ENCODE data around the gene KCND2.

The KCND2 gene

DNA sequence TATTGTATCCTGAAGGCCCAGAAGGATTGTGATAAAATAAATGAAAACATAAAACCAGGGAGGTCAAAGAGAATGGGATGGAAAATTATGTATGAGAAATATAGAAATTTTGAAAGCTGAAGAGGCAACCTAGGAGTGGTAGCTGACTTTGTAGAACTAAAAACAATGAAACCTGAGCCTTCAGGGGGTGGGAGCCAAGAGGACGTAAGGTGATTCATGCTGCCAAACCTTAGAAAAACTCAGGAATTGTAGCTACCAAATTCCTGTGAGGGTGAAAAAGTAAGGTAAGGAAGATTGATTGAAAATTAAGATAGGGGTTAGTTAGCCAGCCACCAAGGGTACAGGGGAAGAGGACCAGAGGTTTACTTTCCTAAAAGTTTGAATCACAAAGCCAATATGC, 213.2 kb downstream of the KCND2 start:
- peak; percentile 4 for DNase-seq (ENCODE audit: low read depth)
- TF ChIP-seq, protein P1, sequence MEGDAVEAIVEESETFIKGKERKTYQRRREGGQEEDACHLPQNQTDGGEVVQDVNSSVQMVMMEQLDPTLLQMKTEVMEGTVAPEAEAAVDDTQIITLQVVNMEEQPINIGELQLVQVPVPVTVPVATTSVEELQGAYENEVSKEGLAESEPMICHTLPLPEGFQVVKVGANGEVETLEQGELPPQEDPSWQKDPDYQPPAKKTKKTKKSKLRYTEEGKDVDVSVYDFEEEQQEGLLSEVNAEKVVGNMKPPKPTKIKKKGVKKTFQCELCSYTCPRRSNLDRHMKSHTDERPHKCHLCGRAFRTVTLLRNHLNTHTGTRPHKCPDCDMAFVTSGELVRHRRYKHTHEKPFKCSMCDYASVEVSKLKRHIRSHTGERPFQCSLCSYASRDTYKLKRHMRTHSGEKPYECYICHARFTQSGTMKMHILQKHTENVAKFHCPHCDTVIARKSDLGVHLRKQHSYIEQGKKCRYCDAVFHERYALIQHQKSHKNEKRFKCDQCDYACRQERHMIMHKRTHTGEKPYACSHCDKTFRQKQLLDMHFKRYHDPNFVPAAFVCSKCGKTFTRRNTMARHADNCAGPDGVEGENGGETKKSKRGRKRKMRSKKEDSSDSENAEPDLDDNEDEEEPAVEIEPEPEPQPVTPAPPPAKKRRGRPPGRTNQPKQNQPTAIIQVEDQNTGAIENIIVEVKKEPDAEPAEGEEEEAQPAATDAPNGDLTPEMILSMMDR (IDR thresholded peaks at IDR 0.05; ENCODE audit: insufficient read depth, low read depth, low read length, missing control alignments), result no peak
- H3K4me3 ChIP-seq (ENCODE audit: low read length), result no peak overlapping the region

DNA sequence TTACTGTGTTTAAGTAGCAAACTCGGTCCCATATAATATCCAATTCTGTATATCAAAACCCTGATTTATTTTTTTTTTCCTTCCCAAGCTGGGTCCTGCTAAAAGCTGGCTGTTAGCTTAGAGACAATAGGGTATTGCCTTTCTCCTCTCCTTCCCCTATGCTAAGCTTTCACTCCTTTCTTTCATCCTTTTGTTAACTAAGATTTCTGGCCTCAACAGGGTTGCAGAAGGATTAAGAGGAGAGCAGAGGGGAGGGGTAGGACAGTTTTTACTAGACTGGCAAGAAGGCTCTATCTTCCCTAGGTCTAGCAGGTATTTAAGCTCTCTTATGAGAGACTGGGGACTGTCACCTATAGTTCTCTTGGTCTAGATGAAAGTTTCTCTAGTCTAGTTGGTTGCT, 229.2 kb downstream of the KCND2 start:
- TF ChIP-seq, protein P1 (IDR thresholded peaks at IDR 0.05; ENCODE audit: insufficient read depth, low read depth, low read length, missing control alignments), result no peak
- no peak for DNase-seq (ENCODE audit: low read depth)
- no peak overlapping the region for H3K4me3 ChIP-seq (ENCODE audit: low read length)

DNA sequence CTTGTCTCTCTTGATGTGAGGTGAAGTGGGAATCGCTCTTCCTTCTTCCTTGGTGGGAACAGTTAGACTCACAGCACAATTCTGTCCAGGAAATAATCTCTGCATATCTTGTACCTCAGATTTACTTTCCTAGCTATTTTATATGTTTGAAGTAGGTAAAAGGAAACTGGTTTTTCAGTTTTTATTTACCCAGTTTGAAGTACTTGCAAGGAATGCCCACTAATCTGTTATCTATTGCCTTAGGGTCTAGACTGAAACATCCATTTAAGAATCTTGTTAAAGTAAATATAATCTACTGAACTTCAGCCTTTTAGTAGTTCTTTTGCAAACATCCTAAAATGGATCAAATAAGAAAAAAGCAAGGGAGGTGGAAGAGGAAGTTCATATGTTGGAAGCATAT, 229.8 kb downstream of the KCND2 start:
- H3K4me3 ChIP-seq (ENCODE audit: low read length), result no peak overlapping the region
- no peak for DNase-seq (ENCODE audit: low read depth)
- TF ChIP-seq, protein P1 (IDR thresholded peaks at IDR 0.05; ENCODE audit: insufficient read depth, low read depth, low read length, missing control alignments), result no peak

DNA sequence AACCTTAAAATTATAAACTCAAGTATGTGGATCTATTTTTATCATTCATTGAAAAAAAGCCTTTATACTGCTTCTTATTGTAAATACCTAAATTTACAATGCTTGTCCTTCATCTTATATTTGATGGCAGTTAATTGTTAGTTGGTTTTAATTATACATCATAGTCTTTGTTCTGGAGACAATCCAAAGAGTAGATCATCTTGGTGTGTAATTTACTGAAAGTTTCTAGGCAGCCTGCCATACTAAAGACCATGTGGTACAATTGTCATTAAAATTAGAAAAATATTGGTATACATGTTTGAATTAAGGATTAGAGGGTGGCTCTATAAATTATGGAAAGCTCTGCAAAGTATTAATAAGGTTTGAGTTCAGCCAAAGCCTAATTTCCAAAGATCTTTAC, 231.4 kb downstream of the KCND2 start:
- no peak for DNase-seq (ENCODE audit: low read depth)
- TF ChIP-seq, protein P1 (IDR thresholded peaks at IDR 0.05; ENCODE audit: insufficient read depth, low read depth, low read length, missing control alignments), result no peak
- H3K4me3 ChIP-seq (ENCODE audit: low read length), result no peak overlapping the region

DNA sequence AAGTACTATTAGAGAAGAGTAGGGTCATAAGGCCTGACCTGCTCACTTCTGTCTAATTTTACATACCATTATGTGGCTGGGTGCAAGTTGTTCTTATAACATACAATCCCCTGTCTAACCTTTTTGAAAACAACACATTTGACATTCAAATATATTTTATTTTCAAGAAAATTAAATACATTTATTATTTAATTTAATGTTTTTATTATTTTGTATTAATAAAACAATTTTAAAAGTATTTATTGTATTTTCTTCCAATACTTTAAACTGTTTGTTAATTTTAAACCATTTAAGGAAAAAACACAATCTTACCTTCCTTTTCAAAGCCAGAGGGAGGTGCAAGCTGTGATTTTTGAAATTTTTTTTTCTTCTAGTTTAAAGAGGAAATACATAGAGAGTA, 232.8 kb downstream of the KCND2 start:
- TF ChIP-seq, protein P1 (IDR thresholded peaks at IDR 0.05; ENCODE audit: insufficient read depth, low read depth, low read length, missing control alignments), result no peak
- no peak overlapping the region for H3K4me3 ChIP-seq (ENCODE audit: low read length)

DNA sequence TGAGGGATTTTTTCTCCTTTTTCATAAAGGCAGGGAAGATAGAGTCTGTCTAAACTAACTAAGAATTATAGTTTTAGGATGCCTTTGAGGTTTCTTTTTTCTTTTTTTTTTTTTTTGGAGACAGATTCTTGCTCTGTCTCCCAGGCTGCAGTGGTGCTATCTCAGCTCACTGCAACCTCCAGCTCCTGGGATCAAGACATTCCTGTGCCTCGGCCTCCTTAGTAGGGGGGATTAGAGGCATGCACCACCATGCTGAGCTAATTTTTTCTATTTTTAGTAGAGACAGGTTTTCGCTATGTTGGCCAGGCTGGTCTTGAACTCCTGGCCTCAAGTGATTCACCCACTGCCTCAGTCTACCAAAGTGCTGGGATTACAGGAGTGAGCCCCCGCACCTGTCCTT, 239.7 kb downstream of the KCND2 start:
- no peak for DNase-seq (ENCODE audit: low read depth)
- no peak overlapping the region for H3K4me3 ChIP-seq (ENCODE audit: low read length)
- TF ChIP-seq, protein P1 (IDR thresholded peaks at IDR 0.05; ENCODE audit: insufficient read depth, low read depth, low read length, missing control alignments), result no peak

More for the DNA sequence above, 232.8 kb downstream of the KCND2 start:
- no peak for DNase-seq (ENCODE audit: low read depth)

DNA sequence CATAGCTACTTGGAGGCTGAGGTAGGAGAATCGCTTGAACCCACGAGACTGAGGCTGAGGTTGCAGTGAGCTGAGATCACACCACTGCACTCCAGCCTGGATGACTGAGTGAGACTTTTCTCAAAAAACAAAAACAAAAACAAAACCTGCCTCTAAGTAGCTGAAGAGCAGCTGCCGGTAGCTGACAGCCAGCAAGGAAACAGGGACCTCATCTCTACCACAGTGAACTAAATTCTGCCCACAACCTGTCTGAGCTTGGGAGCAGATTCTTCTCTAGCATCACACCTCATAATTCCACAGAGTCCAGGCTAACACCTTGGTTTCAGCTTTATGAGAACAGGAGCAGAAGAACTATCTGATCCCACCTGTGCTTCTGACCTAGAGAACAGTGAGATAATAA, 246.2 kb downstream of the KCND2 start:
- no peak for DNase-seq (ENCODE audit: low read depth)
- no peak overlapping the region for H3K4me3 ChIP-seq (ENCODE audit: low read length)

More for the DNA sequence above, 246.2 kb downstream of the KCND2 start:
- TF ChIP-seq, protein P1 (IDR thresholded peaks at IDR 0.05; ENCODE audit: insufficient read depth, low read depth, low read length, missing control alignments), result no peak

Measured in epithelial cell of esophagus (primary cell).